Heart right ventricle (tissue), 16 donors: ENCODE measurements around the gene NAB1. TPM values are rescaled to one million over a fixed set of nuclear protein-coding genes. Genes with fewer than 3 reads are reported as not detected.
A peak's percentile ranks its signal among the peaks of the same experiment; 100 is the strongest.

Experiments used
- ATAC-seq, 8 donors: fragments of 200-7000 bp; cut with Tn5 transposase; one replicate each; pipeline ENCODE4 v1.9.1; 2020; ENCODE audit warnings: mild to moderate bottlenecking in 8 of 8, moderate library complexity in 8 of 8, moderate number of reproducible peaks in 1 of 8
- DNase-seq, 2 donors: peaks; one replicate each; pipeline ENCODE4 v3.0.0-alpha.2; 2020
- H3K27ac ChIP-seq, 10 donors: fragments of 200-600 bp; sonication (generic) in 2 of 10; one replicate each; pipeline versions ENCODE4 v1.5.0 to v1.8.0; 2020 to 2022; ENCODE audit warnings: mild to moderate bottlenecking in 3 of 10
- H3K27me3 ChIP-seq, 7 donors: fragments of 200-600 bp; one replicate each; pipeline ENCODE4 v1.8.0; 2021 to 2022; ENCODE audit warnings: mild to moderate bottlenecking in 2 of 7
- H3K36me3 ChIP-seq, 9 donors: fragments of 200-600 bp; sonication (generic) in 1 of 9; one replicate each; pipeline versions ENCODE4 v1.5.0 to v1.8.0; 2020 to 2022; ENCODE audit warnings: mild to moderate bottlenecking in 2 of 9
- H3K4me1 ChIP-seq, 9 donors: fragments of 200-600 bp; sonication (generic) in 1 of 9; one replicate each; pipeline versions ENCODE4 v1.5.0 to v1.8.0; 2020 to 2022; ENCODE audit warnings: mild to moderate bottlenecking in 4 of 9
- H3K4me3 ChIP-seq, 10 donors: fragments of 200-600 bp; sonication (generic) in 2 of 10; one replicate each; pipeline versions ENCODE4 v1.5.0 to v1.8.0; 2020 to 2022; ENCODE audit warnings: mild to moderate bottlenecking in 7 of 10, moderate library complexity in 2 of 10
- H3K9me3 ChIP-seq, 11 donors: fragments of 200-600 bp in 10 of 11; sonication (generic) in 2 of 11; one replicate each; pipeline versions ENCODE4 v1.5.0 to v1.8.0; 2013 to 2022; ENCODE audit warnings: mild to moderate bottlenecking in 2 of 11, control low read depth in 1 of 11, moderate library complexity in 1 of 11
- WGBS, 2 donors: extraction: QIAGEN DNeasy Blood & Tissue Kit; methylation state at CpG; one replicate each; pipeline ENCODE4 v1.1.7; 2013; ENCODE audit warnings: inconsistent platforms in 1 of 2; 5-methylcytosine and 5-hydroxymethylcytosine counted together
- intact Hi-C, 10 donors: fragments of 100-400 bp; cut with DNase I; formaldehyde crosslinking; loops; one replicate each; pipeline versions ENCODE4 v1.11.1 to v1.14.2; 2022
- polyA plus RNA-seq, 2 donors: library from polyadenylated mRNA; stranded (reverse); fragments of 200-250 nt; gene quantifications; one replicate each; pipeline ENCODE4 v1.2.3, GENCODE V29; 2013
- total RNA-seq, 10 donors: library from RNA; stranded (reverse); fragmentation: NEBNext Ultra II Directional in 3 of 10; extraction: Animal tissue kit (Norgen Biotek cat#: 25700) in 3 of 10; gene quantifications; one replicate each; pipeline versions ENCODE4 v1.2.1 to v1.2.4, GENCODE V29; 2021 to 2023
- TF ChIP-seq, protein P1 (sequence below), 9 donors: fragments of 200-600 bp; sonication (generic) in 2 of 9; IDR thresholded peaks; one replicate each; pipeline versions ENCODE4 v1.5.0 to v1.8.0; 2021 to 2022; ENCODE audit warnings: antibody characterized with exemption in 9 of 9, mild to moderate bottlenecking in 5 of 9, moderate library complexity in 1 of 9
- donor health status: Arrhythmogenic right ventricular cardiomyopathy.
- donor health status: ischemic (EF 13 %, LVEDD 7.1; RV severe dilation, severe dysfunction).
- donor health status: healthy with polysubstance abuse.
- donor health status: DM: no; HTN: yes; CAD: no.
- donor health status: DM: no; HTN: no; CAD: no.
- donor health status: ischemic (EF 25% LVEDD 6.9; RV normal size, moderate dysfunction).
- donor health status: ischemic (EF 25% LVEDD 5.7; RV mildly dilated, moderate dysfunction).
- donor health status: healthy.
- donor health status: DM: yes; HTN: yes; CAD: no.
- donor health status: Ischemic cardiomyopathy.
- donor health status: ischemic (EF 35%, LVEDD 5.7; RV mildly dilated, moderate dysfunction).
- donor health status: nonischemic (EF 11% LVEDD 7.7; RV severe dilation, severe dysfunction).
- donor health status: DM: yes; HTN: yes; CAD: no.
- donor health status: PGD.
- donor health status: ischemic (EF 29% LVEDD 5.4; RV normal size, mild dysfunction).
- donor health status: nonischemic (EF 23%, LVEDD 6.1; RV moderate dilation, normal function).

NAB1 gene
- total and polyA plus RNA-seq, 12 donors = 9.3 to 41.5 (median 27.1) TPM

DNA sequence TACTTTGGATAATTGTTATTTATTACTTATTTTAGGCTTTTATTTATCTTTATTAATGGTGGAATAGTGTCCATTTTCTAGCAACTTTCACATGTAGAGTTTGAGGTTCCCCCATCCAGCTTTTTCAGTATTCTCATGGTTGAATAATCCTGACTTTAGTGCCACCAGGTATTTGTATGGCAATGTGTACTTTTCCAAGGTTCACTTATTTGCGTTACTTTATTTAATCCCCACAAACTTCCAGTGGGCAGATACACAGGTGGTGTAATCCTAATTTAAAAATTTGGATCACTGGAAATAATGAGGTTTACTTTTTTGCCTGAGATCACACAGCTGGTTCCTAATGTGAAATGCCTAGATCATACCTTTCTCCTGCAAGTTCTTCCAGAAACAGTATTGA lies 30.5 kb downstream of the NAB1 start:
- Histone ChIP-seq H3K4me3 (no peak overlapping the region), H3K36me3 (peaks cover 0 to 61% (median 3%) of the 10 kb centered on the region in 9 donors), H3K9me3 (no peaks in the 10 kb centered on the region), H3K27ac (peak overlapping the region in 3 of 10 donors; percentile 1 to 63 (median 41)), H3K4me1 (peaks cover 0 to 95% (median 25%) of the 10 kb centered on the region in 9 donors), H3K27me3 (no peaks in the 10 kb centered on the region)
- DNase-seq (no peak), ATAC-seq (no peak)
- WGBS, 2 donors = 98 to 99% methylated on average over 1 of the region's 1 CpG
- intact Hi-C loops = no loop called here
- TF ChIP-seq, protein P1, sequence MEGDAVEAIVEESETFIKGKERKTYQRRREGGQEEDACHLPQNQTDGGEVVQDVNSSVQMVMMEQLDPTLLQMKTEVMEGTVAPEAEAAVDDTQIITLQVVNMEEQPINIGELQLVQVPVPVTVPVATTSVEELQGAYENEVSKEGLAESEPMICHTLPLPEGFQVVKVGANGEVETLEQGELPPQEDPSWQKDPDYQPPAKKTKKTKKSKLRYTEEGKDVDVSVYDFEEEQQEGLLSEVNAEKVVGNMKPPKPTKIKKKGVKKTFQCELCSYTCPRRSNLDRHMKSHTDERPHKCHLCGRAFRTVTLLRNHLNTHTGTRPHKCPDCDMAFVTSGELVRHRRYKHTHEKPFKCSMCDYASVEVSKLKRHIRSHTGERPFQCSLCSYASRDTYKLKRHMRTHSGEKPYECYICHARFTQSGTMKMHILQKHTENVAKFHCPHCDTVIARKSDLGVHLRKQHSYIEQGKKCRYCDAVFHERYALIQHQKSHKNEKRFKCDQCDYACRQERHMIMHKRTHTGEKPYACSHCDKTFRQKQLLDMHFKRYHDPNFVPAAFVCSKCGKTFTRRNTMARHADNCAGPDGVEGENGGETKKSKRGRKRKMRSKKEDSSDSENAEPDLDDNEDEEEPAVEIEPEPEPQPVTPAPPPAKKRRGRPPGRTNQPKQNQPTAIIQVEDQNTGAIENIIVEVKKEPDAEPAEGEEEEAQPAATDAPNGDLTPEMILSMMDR (IDR thresholded peaks at IDR 0.05) = no peak

- TF ChIP-seq, protein P1 (IDR thresholded peaks at IDR 0.05) = peak; percentile 15 to 64 (median 51)
- 79 to 83% methylated on average over 12 of the region's 12 CpGs for WGBS, 2 donors
- H3K4me3 ChIP-seq = no peak overlapping the region
- H3K27ac ChIP-seq = no peak overlapping the region
- peaks cover 0 to 96% (median 25%) of the 10 kb centered on the region in 9 donors for H3K4me1 ChIP-seq
- ATAC-seq = peak in 6 of 8 donors; percentile 38 to 74 (median 56)
- H3K9me3 ChIP-seq = no peaks in the 10 kb centered on the region
- intact Hi-C loops = loop anchor here in 2 of 10 donors (10.0 kb wide), 2 partner anchors 275 to 285 kb away; partner anchors contain the start of gene MFSD6 (in 1 of the 2)
- no peaks in the 10 kb centered on the region for H3K27me3 ChIP-seq
- H3K36me3 ChIP-seq = peaks cover 0 to 61% (median 0%) of the 10 kb centered on the region in 9 donors
- peak in 1 of 2 donors; percentile 38 for DNase-seq
These were observed 31.1 kb downstream of the NAB1 start for GRCh38 chr2:190679813-190680591.

GRCh38 chr2:190682168-190682567 lies 33.3 kb downstream of the NAB1 start:
- intact Hi-C loops = loop anchor here in 2 of 10 donors (10.0 kb wide), 2 partner anchors 277 to 287 kb away; partner anchors contain the start of gene MFSD6 (in 1 of the 2)
- TF ChIP-seq, protein P1 (IDR thresholded peaks at IDR 0.05) = no peak
- peaks cover 0 to 76% (median 22%) of the 10 kb centered on the region in 9 donors for H3K4me1 ChIP-seq
- no peaks in the 10 kb centered on the region for H3K9me3 ChIP-seq
- WGBS, 2 donors = 47 to 59% methylated on average over 5 of the region's 5 CpGs
- ATAC-seq = no peak
- no peaks in the 10 kb centered on the region for H3K27me3 ChIP-seq
- H3K36me3 ChIP-seq = peaks cover 0 to 67% (median 11%) of the 10 kb centered on the region in 9 donors
- H3K4me3 ChIP-seq = no peak overlapping the region
- H3K27ac ChIP-seq = peak overlapping the region in 2 of 10 donors; percentile 1 to 37
- DNase-seq = no peak

DNA sequence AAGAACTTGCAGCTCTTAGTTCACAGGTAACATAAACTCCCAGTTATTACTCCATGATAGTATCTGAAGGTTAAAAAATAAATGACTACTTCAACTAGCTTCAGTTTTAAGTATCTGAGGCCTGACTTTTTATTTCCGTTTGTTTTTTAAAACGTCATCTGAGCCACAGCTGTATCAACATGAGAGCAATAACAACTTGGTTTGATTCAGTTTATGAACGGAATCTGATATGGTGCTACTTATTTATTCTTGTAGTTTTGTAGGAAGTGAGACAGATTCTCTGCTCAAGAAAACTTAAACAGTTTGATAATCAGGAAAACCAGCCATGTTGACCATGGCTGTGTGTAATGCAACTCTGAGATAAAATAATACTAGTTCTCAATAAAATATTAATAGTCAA lies 34.9 kb downstream of the NAB1 start:
- ATAC-seq (peak in 5 of 8 donors; percentile 19 to 69 (median 59)), DNase-seq (no peak)
- H3K27ac ChIP-seq = peak overlapping the region in 4 of 10 donors; percentile 20 to 62 (median 28)
- H3K4me3 ChIP-seq = no peak overlapping the region
- peaks cover 0 to 59% (median 8%) of the 10 kb centered on the region in 9 donors for H3K4me1 ChIP-seq
- no peaks in the 10 kb centered on the region for H3K27me3 ChIP-seq
- 66 to 71% methylated on average over 3 of the region's 3 CpGs for WGBS, 2 donors
- intact Hi-C loops = loop anchor here in 2 of 10 donors (10.0 kb wide), 2 partner anchors 279 to 289 kb away; partner anchors contain the start of gene MFSD6 (in 1 of the 2)
- peaks cover 0 to 72% (median 24%) of the 10 kb centered on the region in 9 donors for H3K36me3 ChIP-seq
- TF ChIP-seq, protein P1 (IDR thresholded peaks at IDR 0.05) = no peak
- no peaks in the 10 kb centered on the region for H3K9me3 ChIP-seq
